ELF-1 (cell line): ENCODE measurements around the gene MRPL3.
"Not testable (repeated sequence)": the region's sequence is repeated elsewhere in the genome, so short reads cannot be mapped to it uniquely, and the experiment has no call there.

Source experiments
- DNase-seq: peaks from one replicate; pipeline ENCODE4 v3.0.0-alpha.2; 2016; ENCODE audit warnings: low read depth, low spot score

Gene MRPL3

DNA sequence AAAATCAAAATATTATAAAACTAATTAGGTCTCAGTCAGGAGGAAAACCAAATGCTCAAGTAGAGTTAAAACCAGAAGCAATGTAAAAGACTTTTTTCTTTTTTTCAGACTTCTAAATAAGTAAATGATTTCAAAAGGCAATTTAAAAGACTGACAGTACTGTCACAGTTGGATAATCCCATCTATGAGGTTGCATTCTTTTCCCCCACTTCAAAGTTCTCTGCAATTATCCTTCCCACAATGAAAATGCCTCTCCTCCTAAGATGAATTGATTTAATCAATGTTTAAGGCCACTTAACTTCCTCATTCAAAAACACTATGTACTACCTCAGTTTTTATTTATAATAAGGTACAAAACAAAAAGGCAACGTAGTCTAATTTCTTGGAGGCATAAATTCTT, 8.1 kb downstream of the MRPL3 start:
- DNase-seq = no peak

DNA sequence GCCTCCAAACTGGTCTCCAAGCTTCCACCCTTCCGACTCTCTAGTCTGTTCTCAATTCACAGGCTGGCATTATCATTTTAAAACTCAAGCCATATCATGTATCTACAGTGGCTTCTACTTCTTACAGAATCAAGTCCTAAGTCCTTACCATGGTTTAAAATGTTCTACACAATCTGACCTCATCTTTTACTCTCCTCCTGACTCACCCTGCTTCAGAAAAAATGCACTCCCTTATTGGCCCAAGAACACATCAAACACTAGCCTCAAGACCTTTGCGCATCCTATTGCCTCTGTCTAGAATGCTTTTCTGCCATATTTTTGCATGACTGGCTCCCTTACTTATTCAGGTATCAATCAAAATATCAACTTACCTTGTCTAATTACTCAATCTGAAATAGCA, 11.0 kb downstream of the MRPL3 start:
- DNase-seq = no peak

DNA sequence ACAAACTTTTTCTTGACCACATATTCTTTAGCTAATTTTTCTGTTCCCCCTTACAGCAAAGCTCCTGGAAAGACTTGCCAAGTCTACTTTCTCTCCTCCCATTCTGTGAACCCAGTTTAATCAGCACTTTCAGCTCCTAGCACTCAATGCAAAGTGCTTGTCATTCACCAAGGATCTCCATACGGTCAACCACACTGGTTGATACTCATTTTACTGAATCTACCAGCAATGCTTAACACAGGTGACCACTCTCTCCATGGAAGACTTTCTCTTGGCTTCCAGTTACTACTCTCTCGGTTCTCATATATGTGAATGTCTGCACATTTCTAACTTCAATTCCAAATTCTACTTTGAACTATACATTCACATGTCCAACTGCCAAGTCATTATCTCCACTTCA, 11.7 kb downstream of the MRPL3 start:
- no peak for DNase-seq

DNA sequence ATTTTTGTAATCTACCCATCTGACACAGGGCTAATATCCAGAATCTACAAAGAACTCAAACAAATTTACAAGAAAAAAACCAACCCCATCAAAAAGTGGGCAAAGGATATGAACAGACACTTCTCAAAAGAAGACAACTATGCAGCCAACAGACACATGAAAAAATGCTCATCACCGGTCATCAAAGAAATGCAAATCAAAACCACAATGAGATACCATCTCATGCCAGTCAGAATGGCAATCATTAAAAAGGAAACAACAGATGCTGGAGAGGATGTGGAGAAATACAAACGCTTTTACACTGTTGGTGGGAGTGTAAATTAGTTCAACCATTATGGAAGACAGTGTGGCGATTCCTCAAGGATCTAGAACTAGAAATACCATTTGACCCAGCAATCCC, 16.2 kb downstream of the MRPL3 start:
- DNase-seq = not testable (repeated sequence)

DNA sequence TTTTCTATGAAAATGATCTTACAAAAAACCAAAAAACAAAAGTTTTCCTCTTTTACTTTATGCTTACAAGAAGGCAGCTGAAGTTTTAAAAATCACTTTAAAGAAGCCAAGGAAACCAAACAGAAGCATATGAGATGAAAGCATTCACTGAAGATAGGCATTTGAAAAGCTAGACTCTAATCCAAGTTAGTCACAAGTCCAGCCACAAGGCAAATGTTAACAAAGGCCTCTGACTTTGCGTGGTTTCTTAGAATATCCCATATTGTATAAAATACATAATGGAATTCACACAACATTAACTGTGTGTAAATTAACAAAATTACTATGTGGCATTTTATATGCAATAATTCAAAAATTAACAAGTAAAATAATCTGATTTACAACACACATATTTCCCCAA, 17.7 kb downstream of the MRPL3 start:
- DNase-seq = no peak

DNA sequence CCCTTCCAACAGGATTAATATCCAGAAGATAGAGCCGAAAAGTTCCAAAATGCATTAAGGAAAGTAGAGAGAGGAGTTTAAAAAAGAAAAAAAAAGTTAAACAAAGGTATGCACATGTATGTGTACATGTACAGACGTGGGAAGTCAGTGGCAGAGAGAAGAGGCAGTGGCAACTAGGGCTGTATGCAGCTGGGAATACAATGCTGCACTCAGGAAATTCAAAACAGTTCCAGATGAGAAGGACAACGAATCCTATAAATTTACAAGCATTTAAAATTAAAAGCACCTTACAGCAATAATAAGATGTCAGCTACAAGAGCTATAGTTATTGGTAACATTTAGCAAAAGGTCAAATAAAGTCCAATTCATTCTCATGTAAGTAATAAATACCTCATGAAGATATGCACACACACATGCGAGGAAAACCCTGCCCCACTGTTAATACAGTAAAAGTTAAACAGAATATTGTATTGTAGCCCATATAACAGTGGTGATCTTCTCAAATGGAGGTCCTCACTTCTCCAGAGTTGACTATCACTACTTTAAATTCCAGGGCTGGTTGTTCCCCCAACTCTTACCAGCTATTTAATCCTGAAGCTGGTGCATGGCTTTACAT, 18.2 kb downstream of the MRPL3 start:
- no peak for DNase-seq

DNA sequence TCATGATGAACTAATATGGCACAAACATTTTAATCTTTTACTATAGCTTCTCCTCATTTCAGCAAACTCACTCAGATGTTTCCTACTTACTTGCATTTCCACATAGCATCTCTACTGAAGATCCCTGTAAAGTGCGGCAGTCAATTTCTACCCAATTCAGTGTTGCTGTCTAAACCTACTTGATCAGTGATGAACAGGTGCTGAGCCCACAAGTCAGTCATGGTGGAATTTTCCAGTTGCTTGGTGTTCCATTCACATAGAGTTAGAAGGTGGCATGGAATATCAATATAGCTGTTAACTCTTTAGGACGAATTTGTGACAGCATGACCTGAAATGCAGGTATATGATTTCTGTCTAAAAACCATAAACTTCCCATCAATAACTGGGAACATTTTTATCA, 22.7 kb downstream of the MRPL3 start:
- no peak for DNase-seq

DNA sequence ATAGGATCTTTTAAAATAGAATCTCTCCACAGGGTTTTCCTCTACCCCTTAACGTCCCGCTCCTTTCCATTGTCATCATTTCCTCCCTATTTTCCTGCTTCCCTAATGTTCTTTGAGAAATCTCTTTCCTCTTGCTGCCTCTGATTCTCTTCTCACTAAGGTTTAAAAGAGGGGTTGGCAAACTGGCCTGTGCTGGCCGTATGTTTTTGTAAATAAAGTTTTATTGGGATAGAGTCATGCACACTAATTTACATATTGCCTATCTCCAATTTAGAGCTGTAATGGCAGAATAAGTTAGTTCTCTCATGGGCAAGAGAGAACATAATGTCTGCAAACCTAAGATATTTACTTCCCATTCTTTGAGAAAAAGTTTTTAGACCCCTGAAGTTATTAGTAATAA, 25.0 kb downstream of the MRPL3 start:
- DNase-seq = no peak

DNA sequence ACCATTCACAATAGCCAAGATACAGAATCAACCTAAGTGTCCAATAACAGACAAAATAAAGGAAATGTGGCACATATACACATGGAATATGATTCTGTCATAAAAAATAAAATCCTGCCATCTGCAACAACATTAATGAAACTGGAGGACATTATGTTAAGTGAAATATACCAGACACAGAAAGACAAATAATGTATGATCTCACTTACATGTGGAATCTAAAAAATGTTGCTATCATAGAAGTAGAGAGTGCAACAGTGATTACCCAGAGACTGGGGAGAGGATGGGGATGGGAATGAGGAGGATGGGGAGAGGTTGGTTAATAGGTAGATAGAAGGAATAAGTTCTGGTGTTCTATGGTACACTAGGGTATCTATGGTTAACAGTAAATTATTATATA, 28.7 kb downstream of the MRPL3 start:
- no peak for DNase-seq

DNA sequence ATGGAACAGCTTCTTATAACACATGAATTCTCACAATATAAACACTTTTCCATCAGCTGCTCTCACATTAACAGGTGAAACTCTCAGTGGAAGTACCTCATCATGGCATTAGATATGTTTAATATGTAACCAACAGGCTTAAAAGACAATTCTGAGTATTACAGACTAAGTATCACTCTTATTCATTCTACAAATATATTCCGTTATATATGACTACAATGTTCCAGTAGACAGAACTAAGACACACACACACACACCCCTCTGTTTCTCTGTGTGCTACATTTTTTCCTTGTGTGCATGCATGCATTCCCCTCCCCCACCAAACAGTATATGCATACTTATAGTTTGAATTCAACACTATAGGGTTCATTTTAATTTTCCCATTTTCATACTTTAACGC, 32.4 kb downstream of the MRPL3 start:
- DNase-seq = no peak

DNA sequence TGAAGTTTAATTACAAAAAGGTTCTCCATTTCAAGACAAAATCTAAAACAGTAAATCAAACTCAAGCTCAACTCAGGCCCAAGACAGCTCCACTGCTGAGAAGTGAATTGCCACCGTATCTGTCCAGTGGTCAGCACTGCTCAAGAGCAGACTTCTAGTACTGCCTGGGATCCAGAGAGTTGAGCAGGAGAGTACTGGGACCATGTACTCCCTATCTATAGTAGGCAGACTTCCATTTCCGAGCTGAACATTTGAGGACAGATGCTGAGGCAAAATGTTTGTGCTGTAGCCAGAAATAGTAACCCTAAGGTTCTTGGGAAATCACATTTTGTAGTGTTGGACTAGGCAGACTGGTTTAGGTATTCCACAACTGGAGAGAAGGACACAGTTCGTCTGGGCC, 44.1 kb downstream of the MRPL3 start:
- DNase-seq = no peak

DNA sequence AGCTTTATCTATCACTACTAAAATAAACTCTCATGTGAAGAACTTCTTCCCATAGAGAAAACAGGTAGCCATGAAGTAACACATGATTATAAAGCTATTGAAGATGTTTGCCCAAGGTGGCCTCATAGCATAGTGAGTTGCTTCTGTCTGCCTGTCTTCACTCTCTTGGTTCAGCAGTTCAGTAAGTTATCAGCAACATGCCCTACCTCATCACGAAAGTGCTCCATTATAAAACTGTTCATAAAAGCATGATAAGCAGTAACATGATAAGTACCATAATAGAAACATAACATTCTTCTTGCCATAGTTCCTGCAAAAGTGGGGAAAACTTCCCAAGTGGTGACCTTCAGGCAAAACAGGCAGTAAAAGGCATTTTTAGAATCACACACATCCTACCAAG, 45.6 kb downstream of the MRPL3 start:
- no peak for DNase-seq

DNA sequence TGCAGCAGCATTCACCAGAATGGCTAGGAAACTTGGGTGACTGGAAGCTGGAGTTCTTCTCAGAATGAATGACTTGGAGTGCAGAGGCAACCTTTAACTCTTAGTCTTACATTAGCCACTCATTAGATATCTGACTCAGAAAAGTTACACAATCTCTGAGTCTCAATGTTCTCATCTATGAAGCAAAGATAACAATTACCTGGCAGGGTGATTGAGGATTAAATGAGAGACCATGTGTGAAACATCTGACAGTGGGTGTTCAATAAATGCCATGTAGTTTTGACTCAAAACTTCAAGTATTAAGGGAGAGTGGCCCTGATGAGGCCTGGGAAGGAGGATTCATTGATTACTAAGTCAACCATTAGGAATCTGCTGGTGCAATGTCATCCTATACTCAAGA, 48.3 kb downstream of the MRPL3 start:
- DNase-seq = no peak

DNA sequence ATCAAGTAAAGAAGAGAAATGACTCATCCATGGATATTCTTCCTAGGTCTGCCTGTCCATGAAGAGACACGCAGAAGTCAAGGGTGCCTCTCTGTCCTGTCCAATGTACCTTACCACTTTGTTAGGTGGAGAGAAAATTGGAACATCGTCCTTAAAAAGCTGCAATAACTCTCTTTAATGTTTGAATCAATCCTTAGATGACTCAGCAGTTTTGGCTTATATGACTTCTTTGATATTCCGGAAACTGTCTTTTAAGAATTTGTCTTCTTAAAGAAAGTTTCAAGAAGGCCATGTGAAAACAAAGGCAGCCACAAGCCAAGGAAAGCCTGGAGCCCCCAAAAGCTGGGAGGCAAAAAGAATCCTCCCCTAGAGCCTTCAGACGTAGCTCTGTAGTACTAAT, 49.2 kb downstream of the MRPL3 start:
- no peak for DNase-seq

DNA sequence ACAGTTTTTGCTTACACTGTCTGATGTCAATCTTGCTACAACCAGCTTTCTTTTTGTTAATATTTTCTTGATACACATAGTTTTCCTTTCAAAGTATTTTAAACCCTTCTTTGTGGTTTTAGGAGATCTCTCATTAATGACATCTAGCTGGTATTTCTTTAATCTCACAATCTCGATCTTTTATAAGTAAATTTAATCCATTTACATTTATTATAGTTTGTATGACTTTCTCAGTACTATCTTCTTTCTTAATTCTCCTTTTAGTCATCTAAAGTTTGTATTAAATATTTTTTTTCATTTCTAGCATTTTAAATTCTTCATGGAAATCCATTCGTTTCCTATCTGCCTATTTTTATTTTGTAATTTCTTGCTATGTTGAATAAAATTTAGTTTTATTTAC, 55.4 kb downstream of the MRPL3 start:
- DNase-seq = no peak

DNA sequence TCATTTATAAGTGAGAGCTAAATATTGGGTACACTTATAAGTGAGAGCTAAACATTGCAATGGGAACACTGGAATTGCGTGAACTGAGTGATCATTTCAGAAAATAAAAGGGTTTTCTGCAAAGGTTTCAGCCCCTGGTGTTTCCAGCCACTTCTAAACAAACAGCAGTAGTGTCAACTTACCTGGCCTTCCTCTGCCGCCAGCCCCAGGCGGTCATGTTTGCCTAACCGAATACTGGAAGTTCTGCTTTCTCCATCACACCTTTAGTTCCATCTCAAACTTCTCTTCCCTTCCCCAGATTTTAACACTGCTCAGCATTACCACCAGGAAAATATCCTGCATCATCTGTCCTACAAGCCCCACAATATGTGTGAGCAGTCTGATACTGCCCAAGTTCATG, 58.6 kb downstream of the MRPL3 start:
- no peak for DNase-seq

DNA sequence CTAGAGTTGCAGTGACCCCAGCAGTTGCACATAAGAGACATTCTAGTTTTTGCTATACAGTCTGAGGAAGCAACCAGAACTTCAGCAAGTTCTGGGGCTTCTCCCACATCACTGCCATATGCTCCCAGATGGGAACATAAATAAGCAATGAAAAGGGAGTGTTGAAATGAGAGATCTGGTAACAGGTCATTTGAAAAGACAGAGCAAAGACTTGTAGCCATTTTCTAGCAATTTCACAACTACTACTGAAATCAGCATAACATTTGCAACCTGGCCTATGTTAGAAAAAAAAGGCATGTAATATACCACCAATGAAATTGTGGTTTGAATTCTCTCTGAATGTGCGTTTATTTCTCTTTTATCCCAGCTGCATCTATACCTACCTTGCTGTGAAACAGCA, 63.7 kb downstream of the MRPL3 start:
- no peak for DNase-seq

DNA sequence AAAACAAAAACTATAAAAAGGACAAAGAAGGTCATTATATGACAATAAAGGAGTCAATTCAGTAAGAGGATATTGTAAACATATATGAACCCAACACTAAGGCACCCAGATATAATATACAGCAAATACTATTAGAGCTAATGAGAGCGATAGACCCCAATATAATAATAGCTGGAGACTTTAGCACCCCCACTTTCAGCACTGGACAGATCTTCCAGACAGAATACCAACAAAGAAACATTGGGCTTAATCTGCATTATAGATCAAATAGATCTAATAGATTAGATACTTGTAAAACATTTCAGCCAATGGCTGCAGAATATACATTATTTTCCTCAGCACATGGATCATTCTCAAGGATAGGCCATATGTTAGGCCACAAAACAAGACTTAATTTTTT, 67.8 kb downstream of the MRPL3 start:
- DNase-seq = no peak

DNA sequence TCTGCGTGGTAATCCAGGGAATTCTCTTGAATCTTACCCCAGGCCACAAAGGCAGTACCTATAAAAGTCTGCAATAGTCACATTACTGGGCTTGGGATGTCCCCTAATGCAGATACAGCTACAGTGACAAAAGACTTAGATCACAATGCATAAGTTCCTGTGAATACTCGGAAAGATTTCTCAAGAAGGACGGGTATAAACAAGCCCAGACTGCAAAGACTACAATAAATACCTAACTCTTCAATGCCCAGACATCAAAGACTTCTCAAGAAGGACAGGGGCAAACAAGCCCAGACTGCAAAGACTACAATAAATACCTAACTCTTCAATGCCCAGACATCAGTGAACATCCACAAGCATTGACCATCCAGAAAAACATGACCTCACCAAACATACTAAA, 70.3 kb downstream of the MRPL3 start:
- no peak for DNase-seq

DNA sequence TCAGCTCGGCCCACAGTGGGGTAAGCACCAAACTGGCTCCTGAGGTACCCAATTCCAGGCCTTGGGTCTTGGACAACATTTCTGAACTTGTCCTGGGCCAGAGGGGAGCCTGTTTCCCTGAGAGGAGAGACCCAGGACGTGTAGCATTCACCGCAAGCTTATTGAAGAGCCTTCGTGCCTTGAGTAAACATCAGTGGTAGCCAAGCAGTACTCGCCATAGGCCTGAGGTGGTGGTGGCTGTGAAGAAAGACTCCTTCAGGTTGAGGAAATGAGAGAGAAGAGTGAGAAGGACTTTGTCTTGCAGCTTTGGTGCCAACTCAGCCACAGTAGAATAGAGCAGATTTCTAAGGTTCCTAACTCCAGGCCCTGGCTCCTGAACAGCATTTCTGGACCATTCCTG, 71.0 kb downstream of the MRPL3 start:
- DNase-seq = no peak

DNA sequence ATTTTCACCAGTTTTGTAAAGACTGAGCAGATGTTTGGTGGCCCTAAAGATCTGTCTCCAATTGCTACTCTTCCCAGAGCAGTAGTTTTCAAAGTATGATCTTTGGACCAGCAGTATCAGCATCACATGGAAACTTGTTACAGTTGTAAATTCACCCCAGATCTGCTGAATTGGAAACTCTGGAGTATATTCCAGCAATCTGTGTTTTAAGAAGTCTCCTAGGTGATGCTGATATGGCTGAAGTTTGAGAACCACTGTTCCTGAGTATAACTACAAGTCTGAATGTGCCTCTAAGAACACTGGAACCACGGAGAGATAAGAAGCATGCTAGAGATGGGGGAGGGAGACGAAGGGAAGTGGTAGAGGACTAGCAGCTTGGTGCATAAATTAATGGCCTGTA, 75.5 kb downstream of the MRPL3 start:
- no peak for DNase-seq

DNA sequence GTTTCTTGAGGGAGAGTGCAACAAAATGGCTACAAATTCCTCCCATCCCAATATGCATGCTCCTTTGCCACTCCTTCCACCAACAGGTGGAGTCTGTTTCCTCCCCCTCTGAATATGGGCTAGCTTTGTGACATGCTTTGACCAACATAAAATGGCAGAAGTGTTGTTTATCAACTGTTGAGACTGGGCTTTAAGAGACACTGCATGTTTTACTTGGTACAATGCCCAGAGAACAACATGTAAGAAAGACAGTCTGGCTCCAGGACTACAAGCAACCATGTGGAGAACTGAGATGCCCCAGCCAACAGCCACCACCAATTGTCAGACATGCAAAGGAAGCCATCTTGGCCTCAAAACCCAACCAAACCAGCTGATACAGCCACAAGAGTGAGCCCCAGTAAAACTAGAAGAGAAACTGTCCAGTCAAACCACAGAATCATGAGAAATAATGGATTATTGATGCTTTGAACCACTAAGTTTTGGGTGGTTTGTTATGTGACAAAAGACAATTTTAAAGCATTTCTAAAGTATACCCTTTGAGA, 80.7 kb downstream of the MRPL3 start:
- DNase-seq = no peak

DNA sequence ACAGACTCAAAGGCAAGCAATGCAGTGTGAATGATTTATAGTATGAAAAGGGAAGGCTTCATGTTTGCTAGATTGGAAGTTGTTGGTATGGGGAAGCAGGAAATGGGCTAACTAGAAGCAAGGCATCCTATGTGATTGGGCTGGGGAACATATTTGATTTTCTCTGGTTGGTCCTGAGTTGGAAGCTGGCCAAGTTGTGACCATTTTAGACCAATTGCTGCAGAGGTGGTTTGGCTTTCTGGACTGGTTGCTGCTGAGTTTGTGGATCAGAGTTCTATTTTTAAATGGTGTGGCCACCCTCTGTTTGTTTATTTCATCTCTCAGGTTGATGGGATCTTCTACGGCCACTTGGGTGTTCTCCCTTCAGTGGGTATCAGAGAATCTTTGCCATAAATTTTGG, 81.5 kb downstream of the MRPL3 start:
- DNase-seq = no peak

DNA sequence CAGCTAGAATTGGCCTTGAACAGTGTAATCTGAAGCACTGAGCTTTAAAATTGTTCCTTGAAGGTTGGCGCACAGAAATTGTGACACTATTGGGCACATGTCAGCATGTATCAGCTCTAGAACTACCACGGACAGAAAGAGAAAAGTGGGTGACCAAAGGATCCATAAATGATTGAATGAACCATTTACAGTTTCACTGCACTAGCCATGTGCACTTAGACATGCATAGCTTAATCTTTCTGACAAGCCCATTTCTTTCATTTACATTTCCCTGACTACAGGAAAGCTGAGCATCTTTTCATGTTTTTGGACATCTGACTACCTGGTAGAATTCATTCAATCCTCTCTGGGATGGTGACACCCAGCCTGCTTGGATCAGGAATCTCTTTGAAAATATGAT, 85.0 kb downstream of the MRPL3 start:
- DNase-seq = no peak
